H7 (cell line): Measurements from ENCODE around the gene INTS7. TPM values are rescaled to one million over a fixed set of nuclear protein-coding genes. Genes with fewer than 3 reads are reported as not detected.

Experiments used
- DNase-seq: peaks from one replicate; pipeline ENCODE4 v3.0.0; 2012
- H3K27me3 ChIP-seq: 2 replicates; pipeline ENCODE4 v1.6.0; 2011; ENCODE audit warnings: mild to moderate bottlenecking, low read length; ENCODE audit not compliant: control insufficient read depth, insufficient read depth
- H3K36me3 ChIP-seq: replicated peaks from 2 replicates; pipeline ENCODE4 v1.5.1; 2011; ENCODE audit warnings: low read length; ENCODE audit not compliant: control insufficient read depth, insufficient read depth
- H3K4me3 ChIP-seq: 2 replicates; pipeline ENCODE4 v1.5.1; 2011; ENCODE audit warnings: low read depth, mild to moderate bottlenecking, control low read depth, low read length, moderate library complexity; ENCODE audit not compliant: insufficient read depth
- total RNA-seq: library from RNA; depleted of rRNA; stranded (reverse); fragments of >200 nt; shearing (Covaris generic); gene quantifications from 2 replicates; pipeline ENCODE4 v1.2.3, GENCODE V29; 2014; rRNA removed

INTS7 gene
- total RNA-seq, 1 experiment from 2014 or later = 21.5 TPM

DNA sequence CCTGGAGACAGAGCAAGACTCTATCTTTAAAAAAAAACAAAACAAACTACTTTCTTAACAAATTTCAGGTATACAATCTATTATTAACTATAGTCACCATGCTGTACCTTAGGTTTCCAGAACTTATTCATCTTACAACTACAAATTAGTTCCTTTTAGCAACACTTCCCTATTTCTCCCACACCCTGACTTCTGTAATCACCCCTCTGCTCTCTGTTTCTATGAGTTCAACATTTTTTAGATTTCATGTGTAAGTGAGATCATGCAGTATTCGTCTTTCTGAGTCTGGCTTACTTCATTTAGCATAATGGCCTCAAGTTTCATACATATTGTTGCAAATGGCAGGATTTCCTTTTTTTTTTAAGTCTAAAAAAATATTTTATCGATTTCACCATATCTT is 126.9 kb downstream of the INTS7 start:
- DNase-seq = no peak
- Histone ChIP-seq H3K27me3 (no peaks in the 10 kb centered on the region), H3K4me3 (no peak overlapping the region), H3K36me3 (no peaks in the 10 kb centered on the region)

GRCh38 chr1:211903490-211904245 is 131.7 kb downstream of the INTS7 start:
- Histone ChIP-seq H3K36me3 (no peaks in the 10 kb centered on the region), H3K27me3 (no peaks in the 10 kb centered on the region), H3K4me3 (no peak overlapping the region)
- DNase-seq = no peak

GRCh38 chr1:211902624-211903291 is 132.6 kb downstream of the INTS7 start:
- Histone ChIP-seq H3K27me3 (no peaks in the 10 kb centered on the region), H3K36me3 (no peaks in the 10 kb centered on the region), H3K4me3 (no peak overlapping the region)
- DNase-seq = no peak

DNA sequence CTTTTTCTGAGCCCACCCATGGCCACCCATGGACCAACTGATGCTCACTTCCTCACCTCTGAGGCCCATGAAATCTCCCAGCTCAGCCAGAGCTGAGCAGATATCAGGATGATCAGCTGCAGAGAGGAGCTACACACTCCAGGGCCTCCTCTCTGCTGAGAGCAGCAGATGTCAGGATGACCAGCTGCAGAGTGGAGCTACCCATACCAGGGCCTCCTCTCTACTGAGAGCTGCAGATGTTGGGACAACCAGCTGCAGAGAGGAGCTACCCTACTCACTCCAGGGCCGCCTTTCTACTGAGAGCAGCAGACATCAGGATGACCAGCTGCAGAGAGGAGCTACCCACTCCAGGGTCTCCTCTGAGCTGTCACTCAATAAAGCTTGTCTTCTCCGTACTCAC is 133.4 kb downstream of the INTS7 start:
- Histone ChIP-seq H3K27me3 (no peaks in the 10 kb centered on the region), H3K4me3 (no peak overlapping the region), H3K36me3 (no peaks in the 10 kb centered on the region)
- DNase-seq = no peak

DNA sequence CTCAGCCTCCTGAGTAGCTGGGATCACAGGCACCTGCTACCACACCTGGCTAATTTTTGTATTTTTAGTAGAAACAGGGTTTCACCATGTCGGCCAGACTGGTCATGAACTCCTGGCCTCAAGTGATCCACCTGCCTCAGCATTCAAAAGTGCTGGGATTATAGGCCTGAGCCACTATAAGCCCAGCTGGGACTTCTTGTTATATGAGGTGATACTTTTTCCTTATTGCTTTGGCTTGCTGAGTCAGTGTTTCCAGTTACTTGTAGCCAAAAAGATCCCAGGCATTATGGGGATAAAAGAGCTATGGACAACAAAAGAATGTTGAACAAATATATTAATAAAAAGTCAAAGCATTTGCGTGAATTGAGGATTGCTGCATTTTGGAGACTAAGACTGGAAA is 134.9 kb downstream of the INTS7 start:
- no peaks in the 10 kb centered on the region for H3K36me3 ChIP-seq
- no peaks in the 10 kb centered on the region for H3K27me3 ChIP-seq
- no peak overlapping the region for H3K4me3 ChIP-seq
- DNase-seq = no peak

DNA sequence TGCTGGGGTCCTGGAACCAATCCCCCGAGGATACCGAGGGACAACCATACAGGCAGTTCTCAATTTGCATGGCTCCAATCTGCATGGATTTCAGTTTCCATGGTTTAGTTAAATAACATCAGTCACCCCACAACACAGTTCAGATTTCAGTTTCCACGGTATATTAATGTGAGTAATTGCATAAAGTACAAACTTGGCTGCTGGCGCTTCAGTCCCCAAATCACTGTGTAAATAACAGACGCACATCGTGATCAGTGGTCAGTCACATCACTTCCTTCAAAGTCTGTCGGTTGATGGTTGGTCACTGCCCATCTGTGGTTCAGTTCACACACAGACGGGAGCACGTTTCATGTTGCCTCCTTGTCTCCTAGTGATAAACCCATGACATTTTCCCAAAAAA is 138.4 kb downstream of the INTS7 start:
- Histone ChIP-seq H3K4me3 (no peak overlapping the region), H3K36me3 (no peaks in the 10 kb centered on the region), H3K27me3 (no peaks in the 10 kb centered on the region)
- no peak for DNase-seq

- H3K36me3 ChIP-seq = no peaks in the 10 kb centered on the region
- H3K4me3 ChIP-seq = no peak overlapping the region
- DNase-seq = no peak
- no peaks in the 10 kb centered on the region; the same call in 1 of the 2 replicates for H3K27me3 ChIP-seq
Observed at GRCh38 chr1:211895126-211895759, 140.1 kb downstream of the INTS7 start.

- no peaks in the 10 kb centered on the region for H3K36me3 ChIP-seq
- H3K4me3 ChIP-seq = no peak overlapping the region
- DNase-seq = no peak
- no peaks in the 10 kb centered on the region; the same call in 1 of the 2 replicates for H3K27me3 ChIP-seq
Observed at GRCh38 chr1:211894312-211894711, 141.0 kb downstream of the INTS7 start.

GRCh38 chr1:211893260-211893659 is 142.1 kb downstream of the INTS7 start:
- no peaks in the 10 kb centered on the region; the same call in 1 of the 2 replicates for H3K27me3 ChIP-seq
- no peak for DNase-seq
- H3K36me3 ChIP-seq = no peaks in the 10 kb centered on the region
- H3K4me3 ChIP-seq = no peak overlapping the region

- Histone ChIP-seq H3K4me3 (no peak overlapping the region), H3K27me3 (no peaks in the 10 kb centered on the region; the same call in 1 of the 2 replicates), H3K36me3 (no peaks in the 10 kb centered on the region)
- no peak for DNase-seq
Observed at GRCh38 chr1:211892577-211892976, 142.8 kb downstream of the INTS7 start.

- no peaks in the 10 kb centered on the region for H3K36me3 ChIP-seq
- no peaks in the 10 kb centered on the region; the same call in 1 of the 2 replicates for H3K27me3 ChIP-seq
- no peak overlapping the region for H3K4me3 ChIP-seq
- no peak for DNase-seq
Observed at GRCh38 chr1:211891708-211892107, 143.6 kb downstream of the INTS7 start.

Other genes starting within 250 kb of the INTS7 start
- gene LPGAT1, start 204.8 kb downstream of the INTS7 start, total RNA-seq = 10.5 and 20.2 TPM in 2 replicates
- gene DTL, start 191 bp upstream of the INTS7 start, total RNA-seq = 92.0 and 108 TPM in 2 replicates
- gene PPP2R5A, start 249.9 kb upstream of the INTS7 start, total RNA-seq = 65.3 and 72.5 TPM in 2 replicates